D341Med (cell line): ENCODE measurements around the gene SLC1A2.

Source experiments
- DNase-seq: peaks from one replicate; pipeline ENCODE4 v3.0.0; 2012; ENCODE audit warnings: low spot score

SLC1A2 gene

GRCh38 chr11:35218956-35219355 is 200.4 kb downstream of the SLC1A2 start:
- DNase-seq, result no peak

GRCh38 chr11:35216962-35217678 is 202.2 kb downstream of the SLC1A2 start:
- no peak for DNase-seq

GRCh38 chr11:35215945-35216344 is 203.4 kb downstream of the SLC1A2 start:
- DNase-seq, result no peak

- DNase-seq, result no peak
Observed at GRCh38 chr11:35214792-35215193, 204.6 kb downstream of the SLC1A2 start.

GRCh38 chr11:35214226-35214770 is 205.1 kb downstream of the SLC1A2 start:
- DNase-seq, result no peak

- no peak for DNase-seq
Observed at GRCh38 chr11:35211952-35212351, 207.4 kb downstream of the SLC1A2 start.

- DNase-seq, result no peak
Observed at GRCh38 chr11:35210876-35211546, 208.3 kb downstream of the SLC1A2 start.

- no peak for DNase-seq
Observed at GRCh38 chr11:35208795-35209194, 210.6 kb downstream of the SLC1A2 start.

- no peak for DNase-seq
Observed at GRCh38 chr11:35207471-35208403, 211.6 kb downstream of the SLC1A2 start.

GRCh38 chr11:35206616-35207015 is 212.7 kb downstream of the SLC1A2 start:
- no peak for DNase-seq

GRCh38 chr11:35204614-35205013 is 214.7 kb downstream of the SLC1A2 start:
- DNase-seq, result no peak
